B cell (primary cell): ENCODE measurements around the gene MAP7. TPM values are rescaled to one million over a fixed set of nuclear protein-coding genes. Genes with fewer than 3 reads are reported as not detected.

ENCODE experiments used
- ATAC-seq: fragments of 200-7000 bp; cut with Tn5 transposase; one replicate; pipeline ENCODE4 v1.10.0; 2021; ENCODE audit warnings: low read depth, mild to moderate bottlenecking, moderate number of reproducible peaks, moderate library complexity
- CTCF ChIA-PET: fragments of 350-600 bp; sonication (Branson Sonifier 250); formaldehyde crosslinking; loops from one replicate; lab custom pipeline; 2021; ENCODE audit warnings: antibody characterized with exemption, inconsistent platforms; lab: Charles Lee
- POLR2A ChIA-PET: fragments of 350-600 bp; sonication (Branson Sonifier 250); formaldehyde crosslinking; loops from one replicate; lab custom pipeline; 2021; ENCODE audit warnings: antibody characterized with exemption; lab: Charles Lee
- DNase-seq: peaks from one replicate; pipeline ENCODE4 v3.0.0; 2013
- H2AFZ ChIP-seq: 2 replicates; pipeline ENCODE4 v1.6.1; 2012; ENCODE audit warnings: mild to moderate bottlenecking, low read depth, low read length; ENCODE audit not compliant: insufficient read depth, poor library complexity, severe bottlenecking
- H3K27ac ChIP-seq, 2 donors: 1 replicate in 1 of 2; 2 replicates in 1 of 2; pipeline ENCODE4 v1.5.1; 2012 to 2013; ENCODE audit warnings: low read length in 2 of 2, mild to moderate bottlenecking in 2 of 2, moderate library complexity in 1 of 2
- H3K27me3 ChIP-seq, 4 experiments: fragments of 200-600 bp in 1 of 4; sonication (generic) in 1 of 4; replicated peaks in 1 of 4; 1 replicate in 2 of 4; 2 replicates in 2 of 4; pipeline versions ENCODE4 v1.6.1 to v1.7.0; 2013 to 2016; ENCODE audit warnings: low read length in 3 of 4, mild to moderate bottlenecking in 2 of 4, mixed read lengths in 1 of 4, moderate library complexity in 1 of 4; ENCODE audit not compliant: insufficient read depth in 4 of 4, control insufficient read depth in 3 of 4; ENCODE audit errors: control extremely low read depth in 1 of 4
- H3K36me3 ChIP-seq, 2 experiments: replicated peaks in 1 of 2; 1 replicate in 1 of 2; 2 replicates in 1 of 2; pipeline versions ENCODE4 v1.6.1 to v1.7.1; 2013; ENCODE audit warnings: low read length in 1 of 2; ENCODE audit not compliant: insufficient read depth in 2 of 2, control insufficient read depth in 1 of 2; ENCODE audit errors: control extremely low read depth in 1 of 2, extremely low read depth in 1 of 2
- H3K4me1 ChIP-seq, 2 donors: fragments of 200-600 bp in 1 of 2; sonication (generic) in 1 of 2; 1 replicate in 1 of 2; 2 replicates in 1 of 2; pipeline versions ENCODE4 v1.5.1 to v1.6.1; 2013 to 2017; ENCODE audit warnings: low read length in 2 of 2; ENCODE audit not compliant: control insufficient read depth in 2 of 2, insufficient read depth in 2 of 2
- H3K4me2 ChIP-seq: replicated peaks from 2 replicates; pipeline ENCODE3; 2012; ENCODE audit warnings: mild to moderate bottlenecking, low read depth, low read length; ENCODE audit not compliant: poor library complexity, severe bottlenecking
- H3K4me3 ChIP-seq, 5 experiments: fragments of 200-600 bp in 1 of 5; sonication (generic) in 1 of 5; 1 replicate in 3 of 5; 2 replicates in 2 of 5; pipeline versions ENCODE4 v1.5.1 to v1.7.0; 2011 to 2016; ENCODE audit warnings: low read length in 4 of 5, mild to moderate bottlenecking in 4 of 5, low read depth in 2 of 5, control low read depth in 1 of 5, moderate library complexity in 1 of 5; ENCODE audit not compliant: insufficient read depth in 1 of 5; ENCODE audit errors: control extremely low read depth in 1 of 5, extremely low read depth in 1 of 5
- H3K79me2 ChIP-seq: fragments of 200-600 bp; sonication (generic); one replicate; pipeline ENCODE4 v1.6.0; 2016; ENCODE audit warnings: low read length; ENCODE audit not compliant: control insufficient read depth, insufficient read depth
- H3K9ac ChIP-seq: fragments of 200-600 bp; sonication (generic); 2 replicates; pipeline ENCODE4 v1.6.1; 2017; ENCODE audit warnings: mild to moderate bottlenecking, low read length, moderate library complexity
- H3K9me3 ChIP-seq, 3 donors: one replicate each; pipeline versions ENCODE4 v1.6.1 to v1.7.1; 2013; ENCODE audit warnings: low read length in 2 of 3; ENCODE audit not compliant: control insufficient read depth in 2 of 3, insufficient read depth in 1 of 3; ENCODE audit errors: control extremely low read depth in 1 of 3
- H4K20me1 ChIP-seq: 2 replicates; pipeline ENCODE4 v1.6.0; 2012; ENCODE audit warnings: mild to moderate bottlenecking, low read length; ENCODE audit not compliant: insufficient read depth, control insufficient read depth, poor library complexity, severe bottlenecking
- H3K27ac Mint-ChIP-seq: one replicate; pipeline ENCODE4 v1.8.0; 2021; ENCODE audit warnings: mixed read lengths
- H3K27me3 Mint-ChIP-seq: one replicate; pipeline ENCODE4 v1.8.0; 2021; ENCODE audit warnings: mixed read lengths
- H3K4me1 Mint-ChIP-seq: one replicate; pipeline ENCODE4 v1.8.0; 2021; ENCODE audit warnings: mixed read lengths
- H3K4me3 Mint-ChIP-seq: one replicate; pipeline ENCODE4 v1.8.0; 2021; ENCODE audit warnings: mixed read lengths
- H3K9me3 Mint-ChIP-seq: one replicate; pipeline ENCODE4 v1.8.0; 2022; ENCODE audit warnings: mixed read lengths; ENCODE audit not compliant: insufficient read depth
- CTCF ChIP-seq: fragments of 200-600 bp; IDR thresholded peaks from one replicate; pipeline ENCODE4 v1.8.0; 2022; ENCODE audit warnings: antibody characterized with exemption, mild to moderate bottlenecking
- EZH2 ChIP-seq: IDR thresholded peaks from 2 replicates; pipeline ENCODE4 v1.6.1; 2012; ENCODE audit warnings: borderline replicate concordance, low read depth, mild to moderate bottlenecking, moderate library complexity, low read length; ENCODE audit not compliant: insufficient read depth, poor library complexity, severe bottlenecking
- WGBS: methylation state at CpG from one replicate; pipeline ENCODE4 v1.1.5; 2013; ENCODE audit warnings: missing lambda C conversion rate; ENCODE audit not compliant: insufficient coverage; 5-methylcytosine and 5-hydroxymethylcytosine counted together
- intact Hi-C: fragments of 100-400 bp; cut with micrococcal nuclease; formaldehyde crosslinking; loops from one replicate; pipeline ENCODE4 v1.10.0; 2022
- polyA plus RNA-seq: library from polyadenylated mRNA; depleted of rRNA; stranded (reverse); fragments of >200 nt; gene quantifications from 2 replicates; pipeline ENCODE4 v1.2.3, GENCODE V29; 2012
- total RNA-seq, 2 donors: library from RNA; stranded (reverse); fragments of 120-200 nt in 1 of 2; gene quantifications; 1 replicate in 1 of 2; 2 replicates in 1 of 2; pipeline versions ENCODE4 v1.2.3 to v1.2.4, GENCODE V29; 2013 to 2022

The MAP7 gene
- total and polyA plus RNA-seq, 2 donors (not counting 1 experiment from before 2014, with no cell fraction given): 0.34 to 0.64 TPM

GRCh38 chr6:136552054-136552453 is 1.8 kb upstream of the MAP7 start:
- Mint-ChIP-seq H3K27me3 (peaks cover 19% of the 10 kb centered on the region), H3K27ac (no peak overlapping the region), H3K4me3 (peak overlapping the region; percentile 7), H3K4me1 (peaks cover 16% of the 10 kb centered on the region), H3K9me3 (no peaks in the 10 kb centered on the region)
- POLR2A ChIA-PET: no interaction called here
- Histone ChIP-seq H3K4me2 (no peak overlapping the region), H3K27ac (no peak overlapping the region), H3K9me3 (no peaks in the 10 kb centered on the region), H3K27me3 (peaks cover 0 to 22% (median 16%) of the 10 kb centered on the region in 4 experiments), H3K36me3 (no peaks in the 10 kb centered on the region), H3K4me1 (peaks cover 10 to 17% of the 10 kb centered on the region in 2 donors), H3K79me2 (no peaks in the 10 kb centered on the region), H2AFZ (no peak overlapping the region), H3K4me3 (no peak overlapping the region), H4K20me1 (no peaks in the 10 kb centered on the region), H3K9ac (no peak overlapping the region)
- CTCF ChIA-PET: interaction anchor here (1.3 to 1.4 kb wide), 2 partner anchors 240 to 1016 kb away, joined by 4 read pairs; partner anchors contain the start of gene MAP3K5
- no peak for DNase-seq
- intact Hi-C loops: no loop called here
- 91% methylated on average over 3 of the region's 4 CpGs for WGBS
- ATAC-seq: no peak
- no peak for TF ChIP-seq EZH2
- TF ChIP-seq CTCF: no peak

DNA sequence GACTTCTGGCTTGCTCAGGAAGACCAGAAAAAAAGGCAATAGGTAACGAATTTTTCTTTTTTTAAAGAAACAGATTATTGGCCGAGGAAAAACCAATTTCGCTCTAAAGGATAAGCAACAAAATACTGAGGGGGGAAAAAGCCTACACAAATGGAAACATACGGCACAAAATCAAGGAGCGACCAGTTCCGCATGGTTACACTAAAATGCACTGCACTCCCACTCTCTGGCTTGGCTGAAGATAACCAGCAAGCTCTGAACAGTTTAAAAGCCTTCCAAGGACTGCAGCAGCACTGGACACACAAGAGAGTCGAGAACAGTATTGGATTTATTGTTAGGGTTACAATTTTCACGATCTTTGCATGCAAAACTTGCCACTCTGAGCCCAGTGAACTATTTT is 881 bp upstream of the MAP7 start:
- Histone ChIP-seq H3K9me3 (no peaks in the 10 kb centered on the region), H3K36me3 (no peaks in the 10 kb centered on the region), H3K27ac (no peak overlapping the region), H2AFZ (peak overlapping the region; percentile 77), H3K9ac (no peak overlapping the region), H3K4me1 (peaks cover 10 to 17% of the 10 kb centered on the region in 2 donors), H4K20me1 (no peaks in the 10 kb centered on the region), H3K4me3 (no peak overlapping the region), H3K27me3 (peaks cover 0 to 25% (median 21%) of the 10 kb centered on the region in 4 experiments), H3K4me2 (peak overlapping the region; percentile 92), H3K79me2 (no peaks in the 10 kb centered on the region)
- Mint-ChIP-seq H3K4me3 (peak overlapping the region; percentile 74), H3K4me1 (peaks cover 16% of the 10 kb centered on the region), H3K9me3 (no peaks in the 10 kb centered on the region), H3K27me3 (peaks cover 28% of the 10 kb centered on the region), H3K27ac (no peak overlapping the region)
- DNase-seq: peak; percentile 15
- POLR2A ChIA-PET: no interaction called here
- no peak for ATAC-seq
- 56% methylated on average over 6 of the region's 8 CpGs for whole genome bisulfite sequencing
- TF ChIP-seq EZH2 (no peak), CTCF (no peak)
- intact Hi-C loops: no loop called here
- CTCF ChIA-PET: interaction anchor here (1.1 to 1.3 kb wide), 3 partner anchors 12 to 241 kb away, joined by 3 to 5 read pairs (median 5); partner anchors contain the start of gene MAP3K5
